Measurements from ENCODE around the gene AFG3L2. TPM values are rescaled to one million over a fixed set of nuclear protein-coding genes. Genes with fewer than 3 reads are reported as not detected.
A peak's percentile ranks its signal among the peaks of the same experiment; 100 is the strongest.

AFG3L2 gene
- total and polyA plus RNA-seq, 2 of the 13 experiments (the other 11 are each of a cell fraction or from before 2014, with no cell fraction given): 28.6 to 86.9 TPM

- TF ChIP-seq, protein P1, sequence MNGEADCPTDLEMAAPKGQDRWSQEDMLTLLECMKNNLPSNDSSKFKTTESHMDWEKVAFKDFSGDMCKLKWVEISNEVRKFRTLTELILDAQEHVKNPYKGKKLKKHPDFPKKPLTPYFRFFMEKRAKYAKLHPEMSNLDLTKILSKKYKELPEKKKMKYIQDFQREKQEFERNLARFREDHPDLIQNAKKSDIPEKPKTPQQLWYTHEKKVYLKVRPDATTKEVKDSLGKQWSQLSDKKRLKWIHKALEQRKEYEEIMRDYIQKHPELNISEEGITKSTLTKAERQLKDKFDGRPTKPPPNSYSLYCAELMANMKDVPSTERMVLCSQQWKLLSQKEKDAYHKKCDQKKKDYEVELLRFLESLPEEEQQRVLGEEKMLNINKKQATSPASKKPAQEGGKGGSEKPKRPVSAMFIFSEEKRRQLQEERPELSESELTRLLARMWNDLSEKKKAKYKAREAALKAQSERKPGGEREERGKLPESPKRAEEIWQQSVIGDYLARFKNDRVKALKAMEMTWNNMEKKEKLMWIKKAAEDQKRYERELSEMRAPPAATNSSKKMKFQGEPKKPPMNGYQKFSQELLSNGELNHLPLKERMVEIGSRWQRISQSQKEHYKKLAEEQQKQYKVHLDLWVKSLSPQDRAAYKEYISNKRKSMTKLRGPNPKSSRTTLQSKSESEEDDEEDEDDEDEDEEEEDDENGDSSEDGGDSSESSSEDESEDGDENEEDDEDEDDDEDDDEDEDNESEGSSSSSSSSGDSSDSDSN (CRISPR knock-in tag; IDR thresholded peaks at IDR 0.05): peak; percentile 95
- TF ChIP-seq PCBP1 (IDR thresholded peaks at IDR 0.05; ENCODE audit: borderline replicate concordance, low read depth, low read length) (no peak), ZNF501 (CRISPR knock-in tag; IDR thresholded peaks at IDR 0.05) (no peak), HNF4A (CRISPR knock-in tag; IDR thresholded peaks at IDR 0.05) (no peak), JDP2 (CRISPR knock-in tag; IDR thresholded peaks at IDR 0.05; ENCODE audit: borderline replicate concordance) (peak; percentile 11; the same call in 1 of the 2 replicates), ISX (CRISPR knock-in tag; conservative IDR thresholded peaks at IDR 0.05) (no peak), IKZF5 (CRISPR knock-in tag; IDR thresholded peaks at IDR 0.05) (no peak), ZNF329 (CRISPR knock-in tag; IDR thresholded peaks at IDR 0.05; ENCODE audit: low read depth) (peak; percentile 91; the same call in 1 of the 2 replicates), ZMYM3 (CRISPR knock-in tag; IDR thresholded peaks at IDR 0.05) (no peak), MAFG (CRISPR knock-in tag; IDR thresholded peaks at IDR 0.05) (no peak), BORCS8-MEF2B (CRISPR knock-in tag; IDR thresholded peaks at IDR 0.05) (peak; percentile 58; the same call in 1 of the 2 replicates), ARID2 (CRISPR knock-in tag; IDR thresholded peaks at IDR 0.05; ENCODE audit: borderline replicate concordance) (no peak), GTF2F1 (IDR thresholded peaks at IDR 0.05; ENCODE audit: low read length) (no peak), TCF7L2 (IDR thresholded peaks at IDR 0.05; ENCODE audit: low read depth, low read length) (no peak), ZNF367 (CRISPR knock-in tag; IDR thresholded peaks at IDR 0.05; ENCODE audit: borderline replicate concordance) (no peak; the same call in 1 of the 2 replicates), ZEB1 (IDR thresholded peaks at IDR 0.05; ENCODE audit: insufficient replicate concordance, low read depth) (no peak), ZBTB37 (CRISPR knock-in tag; IDR thresholded peaks at IDR 0.05) (no peak), ZKSCAN1 (IDR thresholded peaks at IDR 0.05; ENCODE audit: low read length) (no peak), ZBTB8A (CRISPR knock-in tag; IDR thresholded peaks at IDR 0.05; ENCODE audit: borderline replicate concordance, low read depth) (0 out of 2 replicates have a peak, but pooled peaks have one; percentile 70), ZNF781 (CRISPR knock-in tag; IDR thresholded peaks at IDR 0.05; ENCODE audit: borderline replicate concordance, not compliant biosample characterization) (no peak), ZBTB49 (CRISPR knock-in tag; IDR thresholded peaks at IDR 0.05; ENCODE audit: borderline replicate concordance) (no peak)
These were observed at the start of gene AFG3L2 (continued) for GRCh38 chr18:12376754-12377555.

Measured in HepG2 (cell line).